Astrocyte of the cerebellum (primary cell): Measurements from ENCODE around the gene NBL1.
A peak's percentile ranks its signal among the peaks of the same experiment; 100 is the strongest.

Experiments used
- DNase-seq: peaks from one replicate; pipeline ENCODE4 v3.0.0-alpha.2; 2011; ENCODE audit warnings: low read depth
- H3K4me3 ChIP-seq: 2 replicates; pipeline ENCODE4 v1.5.1; 2011; ENCODE audit warnings: mild to moderate bottlenecking, low read depth, low read length, moderate library complexity
- in situ Hi-C: cut with HindIII; loops from 2 replicates; pipeline ENCODE4 v1.10.0; 2017; ENCODE audit warnings: low sequenced_read_pairs
- TF ChIP-seq, protein P1 (sequence below): IDR thresholded peaks from 2 replicates; pipeline ENCODE4 v1.5.1; 2012; ENCODE audit warnings: low read length, low read depth, moderate library complexity, mild to moderate bottlenecking; ENCODE audit errors: missing control alignments

NBL1 gene

DNA sequence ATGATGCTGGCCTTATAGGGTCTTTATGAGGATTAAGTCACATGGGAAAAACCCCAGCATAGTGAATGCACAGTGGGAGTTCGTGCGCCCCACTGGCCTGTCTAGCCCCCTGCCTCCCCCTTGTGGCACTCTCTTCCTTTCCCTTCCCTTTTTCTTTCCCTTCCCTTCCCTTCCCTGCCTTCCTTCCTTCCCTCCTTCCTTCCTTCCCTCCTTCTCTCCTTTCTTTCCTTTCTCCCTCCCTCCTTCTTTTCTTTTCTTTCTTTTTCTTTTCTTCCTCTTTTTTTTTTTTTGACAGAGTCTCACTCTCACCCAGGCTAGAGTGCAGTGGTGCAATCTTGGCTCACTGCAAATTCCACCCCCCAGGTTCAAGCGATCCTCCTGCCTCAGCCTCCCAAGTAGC, 59.2 kb downstream of the NBL1 start:
- no peak overlapping the region for H3K4me3 ChIP-seq
- DNase-seq, result no peak
- TF ChIP-seq, protein P1, sequence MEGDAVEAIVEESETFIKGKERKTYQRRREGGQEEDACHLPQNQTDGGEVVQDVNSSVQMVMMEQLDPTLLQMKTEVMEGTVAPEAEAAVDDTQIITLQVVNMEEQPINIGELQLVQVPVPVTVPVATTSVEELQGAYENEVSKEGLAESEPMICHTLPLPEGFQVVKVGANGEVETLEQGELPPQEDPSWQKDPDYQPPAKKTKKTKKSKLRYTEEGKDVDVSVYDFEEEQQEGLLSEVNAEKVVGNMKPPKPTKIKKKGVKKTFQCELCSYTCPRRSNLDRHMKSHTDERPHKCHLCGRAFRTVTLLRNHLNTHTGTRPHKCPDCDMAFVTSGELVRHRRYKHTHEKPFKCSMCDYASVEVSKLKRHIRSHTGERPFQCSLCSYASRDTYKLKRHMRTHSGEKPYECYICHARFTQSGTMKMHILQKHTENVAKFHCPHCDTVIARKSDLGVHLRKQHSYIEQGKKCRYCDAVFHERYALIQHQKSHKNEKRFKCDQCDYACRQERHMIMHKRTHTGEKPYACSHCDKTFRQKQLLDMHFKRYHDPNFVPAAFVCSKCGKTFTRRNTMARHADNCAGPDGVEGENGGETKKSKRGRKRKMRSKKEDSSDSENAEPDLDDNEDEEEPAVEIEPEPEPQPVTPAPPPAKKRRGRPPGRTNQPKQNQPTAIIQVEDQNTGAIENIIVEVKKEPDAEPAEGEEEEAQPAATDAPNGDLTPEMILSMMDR, result no peak
- in situ Hi-C loops, result no loop called here

DNA sequence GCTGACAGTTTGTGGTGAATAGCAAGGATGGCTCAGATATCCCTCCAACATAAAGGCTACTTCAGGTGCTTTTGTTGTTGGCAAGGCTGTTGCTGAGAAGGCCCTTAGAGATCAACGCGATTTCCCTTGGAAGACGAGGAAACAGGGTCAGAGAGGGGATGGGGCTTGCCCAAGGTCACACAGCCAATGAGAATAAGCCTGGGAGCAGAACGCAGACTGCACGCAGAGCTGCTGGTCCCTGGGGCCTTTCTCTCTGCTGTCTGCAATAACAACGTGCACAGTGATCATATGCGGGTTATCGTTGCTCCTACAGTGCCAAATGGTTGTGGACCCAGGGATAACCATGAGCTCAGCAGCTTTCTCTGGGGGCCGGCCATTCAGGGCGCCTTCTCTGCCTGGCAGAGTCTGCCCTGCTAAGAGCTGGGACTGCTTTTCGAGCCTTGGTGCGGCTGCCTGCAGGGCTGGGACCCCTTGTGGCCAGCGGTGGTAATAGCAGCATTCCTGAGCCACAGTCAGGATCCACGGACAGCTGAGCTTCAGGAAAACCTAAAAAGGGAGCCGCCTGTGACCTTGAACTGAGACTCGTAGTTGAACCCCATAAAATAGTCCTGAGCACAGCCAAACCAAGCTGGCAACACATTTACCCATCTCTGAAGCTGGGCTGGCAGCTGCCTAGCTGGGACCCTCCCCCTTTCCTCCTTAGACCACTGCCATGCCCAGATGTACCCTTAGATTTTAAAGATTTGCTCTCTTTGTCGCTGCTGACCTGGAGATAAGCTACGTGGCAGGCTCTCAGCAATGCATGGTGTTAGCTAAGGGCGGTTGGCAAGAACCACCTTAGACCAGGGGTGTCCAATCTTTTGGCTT, 60.4 kb downstream of the NBL1 start:
- peak; percentile 32 for DNase-seq
- no peak overlapping the region for H3K4me3 ChIP-seq
- TF ChIP-seq, protein P1, result peak; percentile 94
- in situ Hi-C loops, result loop anchor here (5.0 kb wide), 1 partner anchor 37 kb away; no protein-coding TSS in a partner anchor

DNA sequence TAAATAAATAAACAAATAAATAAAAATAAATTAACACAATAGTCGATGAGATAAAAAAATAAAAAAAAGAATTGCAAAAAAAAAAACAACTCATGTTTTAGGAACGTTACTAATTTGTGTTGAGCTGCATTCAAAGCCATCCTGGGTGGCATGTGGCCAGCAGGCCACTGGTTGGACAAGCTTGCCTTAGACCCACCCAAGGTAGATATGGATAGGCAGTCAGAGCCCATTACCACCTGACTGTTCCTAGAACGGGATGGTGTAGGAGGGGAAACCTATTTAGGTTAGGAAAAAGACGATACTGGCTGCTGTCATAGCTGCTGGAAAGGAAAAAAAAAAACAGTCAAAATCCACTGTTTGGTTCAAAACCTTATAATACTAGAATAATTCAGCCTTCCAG, 61.4 kb downstream of the NBL1 start:
- in situ Hi-C loops, result loop anchor here (5.0 kb wide), 1 partner anchor 38 kb away; no protein-coding TSS in a partner anchor
- DNase-seq, result no peak
- TF ChIP-seq, protein P1, result no peak
- no peak overlapping the region for H3K4me3 ChIP-seq

DNA sequence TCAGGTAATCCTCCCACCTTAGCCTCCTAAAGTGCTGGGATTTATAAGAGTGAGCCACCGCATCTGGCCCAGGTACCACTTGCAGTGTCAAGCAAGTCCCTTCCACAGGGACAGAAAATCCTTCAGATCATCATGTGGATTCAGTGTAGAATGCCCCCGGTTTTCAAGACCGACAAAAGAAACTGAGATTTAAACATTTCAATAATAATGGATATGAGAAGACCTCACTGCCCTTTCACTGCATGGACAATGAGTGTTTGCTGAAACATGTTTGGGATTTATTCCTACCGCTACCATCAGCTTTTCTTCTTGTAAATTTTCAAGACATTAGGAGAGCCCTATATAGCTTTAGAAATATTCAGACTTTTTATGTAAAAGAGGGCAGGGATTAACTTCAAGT, 62.0 kb downstream of the NBL1 start:
- no peak for DNase-seq
- in situ Hi-C loops, result loop anchor here (5.0 kb wide), 1 partner anchor 39 kb away; no protein-coding TSS in a partner anchor
- TF ChIP-seq, protein P1, result no peak
- H3K4me3 ChIP-seq, result no peak overlapping the region
